Stomach smooth muscle (tissue), 2 donors: ENCODE data around the gene TMEM273.
A peak's percentile ranks its signal among the peaks of the same experiment; 100 is the strongest.

ENCODE experiments used
- H3K27ac ChIP-seq: one replicate; pipeline ENCODE4 v1.7.0; 2013; ENCODE audit warnings: mild to moderate bottlenecking, low read length, inconsistent platforms
- H3K27me3 ChIP-seq, 2 donors: one replicate each; pipeline ENCODE4 v1.7.0; 2013; ENCODE audit warnings: low read length in 2 of 2; ENCODE audit not compliant: insufficient read depth in 2 of 2, control insufficient read depth in 1 of 2
- H3K36me3 ChIP-seq, 2 donors: one replicate each; pipeline ENCODE4 v1.7.0; 2013; ENCODE audit warnings: low read length in 2 of 2; ENCODE audit not compliant: control insufficient read depth in 2 of 2, insufficient read depth in 2 of 2
- H3K4me1 ChIP-seq: one replicate; pipeline ENCODE4 v1.7.0; 2013; ENCODE audit warnings: low read length; ENCODE audit not compliant: control insufficient read depth, insufficient read depth
- H3K4me3 ChIP-seq, 2 donors: one replicate each; pipeline ENCODE4 v1.7.0; 2013; ENCODE audit warnings: low read length in 2 of 2
- H3K9ac ChIP-seq, 2 donors: one replicate each; pipeline ENCODE4 v1.7.0; 2013; ENCODE audit warnings: low read length in 2 of 2, mild to moderate bottlenecking in 1 of 2
- H3K9me3 ChIP-seq, 2 donors: one replicate each; pipeline ENCODE4 v1.7.0; 2013; ENCODE audit warnings: low read length in 2 of 2; ENCODE audit not compliant: control insufficient read depth in 2 of 2
- donor health status: healthy.
- donor health status: Pancreatic carcinoma.

TMEM273 gene, protein sequence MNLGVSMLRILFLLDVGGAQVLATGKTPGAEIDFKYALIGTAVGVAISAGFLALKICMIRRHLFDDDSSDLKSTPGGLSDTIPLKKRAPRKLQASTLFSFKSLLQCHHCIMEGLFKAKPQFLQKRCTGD

GRCh38 chr10:49187950-49188761 lies at the start of gene TMEM273:
Gene TMEM273, minus strand, starts transcription at chr10:49188391. Its CDS starts 55 bp downstream, at chr10:49188336.
- H3K27ac ChIP-seq = peak within 1 kb of the TSS; percentile 31
- no peaks in the 10 kb centered on the region for H3K36me3 ChIP-seq
- peaks cover 8% of the 10 kb centered on the region for H3K4me1 ChIP-seq
- peak within 1 kb of the TSS; percentile 17 to 64 for H3K4me3 ChIP-seq
- H3K9me3 ChIP-seq = no peaks in the 10 kb centered on the region
- H3K9ac ChIP-seq = peak within 1 kb of the TSS; percentile 16 to 29
- peaks cover 3 to 4% of the 10 kb centered on the region in 2 donors for H3K27me3 ChIP-seq

DNA sequence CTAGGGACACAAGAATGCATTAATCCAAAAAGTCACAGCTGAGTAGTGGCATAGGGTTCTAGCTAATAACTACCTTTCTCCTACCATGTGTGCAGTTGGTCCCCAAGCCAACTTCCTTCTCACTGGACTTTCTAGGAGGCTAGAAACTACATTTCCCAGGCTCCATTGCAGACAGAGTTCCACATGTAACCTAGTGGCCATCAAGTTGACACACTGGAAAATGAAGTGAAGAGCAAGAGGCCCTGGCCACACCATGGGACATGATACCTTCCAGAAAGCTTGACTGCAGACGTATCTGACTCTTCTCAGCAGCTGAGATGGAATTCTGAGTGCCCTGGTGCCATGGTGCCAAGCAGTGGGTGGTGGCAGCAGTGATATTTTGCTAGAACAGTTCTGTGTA lies 49.8 kb upstream of the TMEM273 start:
- Histone ChIP-seq H3K27me3 (peaks cover 0 to 6% of the 10 kb centered on the region in 2 donors), H3K9me3 (no peaks in the 10 kb centered on the region), H3K27ac (no peak overlapping the region), H3K9ac (no peak overlapping the region), H3K4me3 (no peak overlapping the region), H3K36me3 (no peaks in the 10 kb centered on the region), H3K4me1 (peaks cover 6% of the 10 kb centered on the region)

- H3K9ac ChIP-seq = no peak overlapping the region
- peaks cover 0 to 2% of the 10 kb centered on the region in 2 donors for H3K27me3 ChIP-seq
- no peaks in the 10 kb centered on the region for H3K4me1 ChIP-seq
- H3K36me3 ChIP-seq = no peaks in the 10 kb centered on the region
- H3K4me3 ChIP-seq = no peak overlapping the region
- H3K9me3 ChIP-seq = no peaks in the 10 kb centered on the region
- no peak overlapping the region for H3K27ac ChIP-seq
Observed at GRCh38 chr10:49235392-49235791, 47.2 kb upstream of the TMEM273 start.

DNA sequence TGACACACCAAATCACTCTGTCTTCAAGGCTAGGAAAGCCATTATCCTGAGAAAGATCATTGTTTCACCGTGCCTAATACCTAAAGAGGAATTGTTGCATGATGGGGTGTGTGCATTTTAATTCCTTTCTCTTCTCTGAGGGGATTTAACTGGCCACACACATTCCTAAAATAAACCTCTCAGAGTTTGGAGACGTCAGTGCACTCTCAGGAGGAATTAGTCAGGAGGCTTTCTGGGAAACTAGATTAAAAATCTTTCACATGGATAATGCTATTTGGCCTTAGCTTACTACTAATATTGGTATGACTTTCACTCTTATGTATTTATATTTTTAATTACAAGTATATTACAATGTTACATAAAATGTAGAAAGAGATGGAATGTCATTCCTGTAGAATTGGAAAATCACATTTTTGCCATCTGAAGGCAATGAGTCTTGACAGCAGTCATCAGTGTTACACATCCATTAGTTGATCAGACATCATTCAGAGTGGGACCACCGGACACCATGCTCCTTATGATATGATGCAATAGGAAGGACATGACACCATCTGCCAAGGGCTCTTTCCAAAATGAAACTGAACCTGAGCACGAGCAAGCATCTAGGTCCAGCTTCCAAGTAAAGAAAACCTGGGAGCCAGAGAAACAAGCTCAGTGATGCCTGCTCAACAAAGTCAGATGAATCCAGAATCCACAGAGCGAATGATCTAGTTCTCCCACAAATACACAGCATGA lies 43.1 kb upstream of the TMEM273 start:
- H3K9ac ChIP-seq = no peak overlapping the region
- no peaks in the 10 kb centered on the region for H3K4me1 ChIP-seq
- H3K36me3 ChIP-seq = no peaks in the 10 kb centered on the region
- H3K9me3 ChIP-seq = no peaks in the 10 kb centered on the region
- no peak overlapping the region for H3K4me3 ChIP-seq
- H3K27ac ChIP-seq = no peak overlapping the region
- no peaks in the 10 kb centered on the region for H3K27me3 ChIP-seq

DNA sequence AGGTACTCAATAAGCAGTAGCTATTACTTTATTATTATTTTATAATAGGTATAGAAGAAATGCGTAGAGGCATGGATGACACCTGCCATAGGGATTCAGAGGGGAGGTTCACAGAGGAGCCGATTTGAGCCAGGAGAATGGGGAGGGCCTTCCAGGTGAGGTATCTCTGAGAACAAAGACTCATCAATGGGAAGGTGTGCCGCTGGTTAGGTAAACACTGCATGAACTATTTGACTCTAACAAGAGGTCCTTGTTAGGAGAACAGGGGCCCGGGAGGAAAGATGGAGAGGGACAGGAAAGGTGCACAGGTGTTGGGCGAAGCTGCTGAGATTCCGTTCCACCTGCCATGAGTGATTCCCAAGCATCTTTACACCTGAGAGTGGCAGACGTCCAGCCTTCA lies 41.8 kb upstream of the TMEM273 start:
- H3K9me3 ChIP-seq = no peaks in the 10 kb centered on the region
- H3K4me3 ChIP-seq = no peak overlapping the region
- H3K27ac ChIP-seq = no peak overlapping the region
- H3K9ac ChIP-seq = no peak overlapping the region
- H3K27me3 ChIP-seq = no peaks in the 10 kb centered on the region
- H3K36me3 ChIP-seq = no peaks in the 10 kb centered on the region
- no peaks in the 10 kb centered on the region for H3K4me1 ChIP-seq

- no peak overlapping the region for H3K4me3 ChIP-seq
- H3K36me3 ChIP-seq = no peaks in the 10 kb centered on the region
- no peaks in the 10 kb centered on the region for H3K4me1 ChIP-seq
Observed at GRCh38 chr10:49228677-49229076, 40.5 kb upstream of the TMEM273 start.

DNA sequence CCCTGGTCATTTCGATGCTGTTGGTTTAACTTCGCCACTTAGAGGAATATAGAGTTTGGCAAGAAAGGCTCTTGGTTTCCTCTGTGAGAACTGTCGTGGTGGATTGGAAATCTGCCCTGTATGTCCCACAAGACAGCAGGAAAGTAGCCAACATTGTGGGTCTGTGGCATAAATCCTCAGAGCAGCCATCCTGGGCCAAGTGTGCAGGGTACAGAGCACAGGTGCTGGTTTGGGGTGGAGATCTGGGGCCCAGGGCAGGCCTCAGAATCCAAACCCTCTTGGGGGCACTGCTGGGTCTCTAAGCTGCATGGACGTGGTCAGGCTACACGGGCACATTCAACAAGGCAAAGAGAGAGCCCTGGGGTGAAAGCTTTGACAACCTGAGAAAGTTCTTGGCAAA lies 39.2 kb upstream of the TMEM273 start:
- Histone ChIP-seq H3K9ac (no peak overlapping the region), H3K27me3 (no peaks in the 10 kb centered on the region), H3K4me3 (no peak overlapping the region), H3K9me3 (peaks cover 0 to 5% of the 10 kb centered on the region in 2 donors), H3K4me1 (no peaks in the 10 kb centered on the region), H3K27ac (no peak overlapping the region), H3K36me3 (no peaks in the 10 kb centered on the region)

More at GRCh38 chr10:49228677-49229076, 40.5 kb upstream of the TMEM273 start:
- H3K27me3 ChIP-seq = no peaks in the 10 kb centered on the region
- peaks cover 0 to 3% of the 10 kb centered on the region in 2 donors for H3K9me3 ChIP-seq
- no peak overlapping the region for H3K9ac ChIP-seq
- H3K27ac ChIP-seq = no peak overlapping the region

GRCh38 chr10:49226594-49226993 lies 38.4 kb upstream of the TMEM273 start:
- Histone ChIP-seq H3K27ac (no peak overlapping the region), H3K4me3 (no peak overlapping the region), H3K4me1 (no peaks in the 10 kb centered on the region), H3K9me3 (peaks cover 2 to 5% of the 10 kb centered on the region in 2 donors), H3K36me3 (no peaks in the 10 kb centered on the region), H3K9ac (no peak overlapping the region), H3K27me3 (no peaks in the 10 kb centered on the region)

DNA sequence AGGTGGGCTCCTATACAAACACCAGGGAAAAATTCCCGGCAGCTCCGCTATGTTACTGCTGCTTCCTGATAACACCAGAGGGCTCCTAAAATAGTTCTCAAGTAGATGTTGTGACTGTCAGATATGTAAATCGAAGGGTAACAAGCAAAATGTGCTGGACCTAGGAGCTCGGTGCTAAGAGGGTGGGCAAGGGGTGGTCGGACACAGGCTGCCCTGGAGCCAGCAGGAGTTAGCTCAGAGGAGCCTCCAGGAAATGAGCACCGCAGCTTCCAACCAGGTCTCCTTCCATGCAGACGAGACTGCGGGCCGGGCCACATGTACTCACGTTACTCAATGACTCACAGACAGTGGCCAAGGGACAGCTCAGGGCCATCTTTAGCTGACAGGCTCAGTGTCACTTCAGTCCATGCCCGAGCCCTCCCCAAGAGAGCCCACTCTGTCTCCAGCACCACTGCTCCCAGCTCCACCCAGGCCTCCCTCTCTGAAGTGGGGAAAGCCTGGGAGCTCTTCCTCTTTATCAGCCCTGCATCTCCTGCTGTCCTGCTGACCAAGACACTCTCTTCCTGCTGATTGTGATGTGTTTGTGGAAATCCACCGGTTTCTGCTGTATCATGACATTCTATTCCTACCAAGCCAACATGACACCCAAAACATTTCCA lies 37.2 kb upstream of the TMEM273 start:
- Histone ChIP-seq H3K27ac (no peak overlapping the region), H3K36me3 (no peaks in the 10 kb centered on the region), H3K9ac (no peak overlapping the region), H3K4me3 (no peak overlapping the region), H3K4me1 (no peaks in the 10 kb centered on the region), H3K27me3 (no peaks in the 10 kb centered on the region), H3K9me3 (peaks cover 2 to 5% of the 10 kb centered on the region in 2 donors)

GRCh38 chr10:49223205-49223604 lies 35.0 kb upstream of the TMEM273 start:
- no peak overlapping the region for H3K4me3 ChIP-seq
- H3K36me3 ChIP-seq = no peaks in the 10 kb centered on the region
- H3K4me1 ChIP-seq = no peaks in the 10 kb centered on the region
- no peak overlapping the region for H3K9ac ChIP-seq
- H3K27ac ChIP-seq = no peak overlapping the region
- peaks cover 0 to 3% of the 10 kb centered on the region in 2 donors for H3K27me3 ChIP-seq
- H3K9me3 ChIP-seq = peaks cover 2 to 12% of the 10 kb centered on the region in 2 donors
